SK-N-SH treated with all-trans-retinoic acid at 6 μM for 48 hours (cell line): ENCODE data around the gene ZBTB16.

Source experiments
- ATAC-seq: fragments of 200-7000 bp; cut with Tn5 transposase; 3 replicates; pipeline ENCODE4 v1.9.1; 2020; ENCODE audit warnings: mild to moderate bottlenecking, moderate library complexity
- ARNTL ChIP-seq: fragments of 450-650 bp; formaldehyde crosslinking; IDR thresholded peaks from 2 replicates; pipeline ENCODE4 v1.5.0; 2020; ENCODE audit warnings: low read depth, mild to moderate bottlenecking, moderate library complexity, borderline replicate concordance
- BACH2 ChIP-seq: fragments of 250-450 bp; sonication (Bioruptor Pico); IDR thresholded peaks from 2 replicates; pipeline ENCODE4 v1.9.0; 2021; ENCODE audit warnings: mild to moderate bottlenecking, borderline replicate concordance
- CSDC2 ChIP-seq: fragments of 250-450 bp; sonication (Bioruptor Pico); IDR thresholded peaks from 2 replicates; pipeline ENCODE4 v1.5.0; 2020; ENCODE audit warnings: mild to moderate bottlenecking, moderate library complexity
- ESRRG ChIP-seq: fragments of 250-450 bp; sonication (Bioruptor Pico); IDR thresholded peaks from 2 replicates; pipeline ENCODE4 v1.6.1; 2021; ENCODE audit warnings: mild to moderate bottlenecking
- GLIS3 ChIP-seq: fragments of 250-450 bp; sonication (Bioruptor Pico); IDR thresholded peaks from 2 replicates; pipeline ENCODE4 v1.5.0; 2020; ENCODE audit warnings: mild to moderate bottlenecking, moderate library complexity
- ISL1 ChIP-seq: fragments of 250-450 bp; sonication (Bioruptor Pico); IDR thresholded peaks from 2 replicates; pipeline ENCODE4 v2.1.2; 2022; ENCODE audit warnings: mild to moderate bottlenecking, moderate library complexity
- OSR1 ChIP-seq: fragments of 250-450 bp; sonication (Bioruptor Pico); IDR thresholded peaks from 2 replicates; pipeline ENCODE4 v1.8.0; 2022; ENCODE audit warnings: moderate library complexity, mild to moderate bottlenecking, inconsistent platforms
- PPARA ChIP-seq: fragments of 250-450 bp; sonication (Bioruptor Pico); IDR thresholded peaks from 2 replicates; pipeline ENCODE4 v1.5.0; 2020; ENCODE audit warnings: mild to moderate bottlenecking, borderline replicate concordance
- RARB ChIP-seq: fragments of 250-450 bp; sonication (Bioruptor Pico); IDR thresholded peaks from 2 replicates; pipeline ENCODE4 v1.8.0; 2021; ENCODE audit warnings: mild to moderate bottlenecking, moderate library complexity
- TCF4 ChIP-seq: fragments of 250-450 bp; sonication (Bioruptor Pico); IDR thresholded peaks from 2 replicates; pipeline ENCODE4 v1.8.0; 2021; ENCODE audit warnings: mild to moderate bottlenecking, moderate library complexity, borderline replicate concordance
- ZC3H10 ChIP-seq: fragments of 250-450 bp; sonication (Bioruptor Pico); IDR thresholded peaks from 2 replicates; pipeline ENCODE4 v1.5.1; 2021; ENCODE audit warnings: mild to moderate bottlenecking, moderate library complexity
- ZFP3 ChIP-seq: fragments of 250-450 bp; sonication (Bioruptor Pico); IDR thresholded peaks from 2 replicates; pipeline ENCODE4 v1.5.0; 2020; ENCODE audit warnings: mild to moderate bottlenecking, moderate library complexity
- ZFP30 ChIP-seq: fragments of 450-650 bp; formaldehyde crosslinking; IDR thresholded peaks from 2 replicates; pipeline ENCODE4 v1.5.0; 2022; ENCODE audit warnings: mild to moderate bottlenecking, moderate library complexity
- ZNF565 ChIP-seq: fragments of 450-650 bp; formaldehyde crosslinking; conservative IDR thresholded peaks from 2 replicates; pipeline ENCODE4 v1.5.0; 2020; ENCODE audit warnings: low read depth, mild to moderate bottlenecking, moderate library complexity
- ZNF70 ChIP-seq: fragments of 450-650 bp; formaldehyde crosslinking; IDR thresholded peaks from 2 replicates; pipeline ENCODE4 v1.5.0; 2020; ENCODE audit warnings: mild to moderate bottlenecking, moderate library complexity
- ZNF8 ChIP-seq: fragments of 450-650 bp; formaldehyde crosslinking; IDR thresholded peaks from 2 replicates; pipeline ENCODE4 v1.5.0; 2020; ENCODE audit warnings: mild to moderate bottlenecking, moderate library complexity
- TF ChIP-seq, protein P1 (sequence below): fragments of 250-450 bp; sonication (Bioruptor Pico); IDR thresholded peaks from 2 replicates; pipeline ENCODE4 v1.8.0; 2021; ENCODE audit warnings: low read depth, mild to moderate bottlenecking, moderate library complexity, borderline replicate concordance
- TF ChIP-seq, protein P2 (sequence below): fragments of 250-450 bp; sonication (Bioruptor Pico); IDR thresholded peaks from 2 replicates; pipeline ENCODE4 v1.5.0; 2020; ENCODE audit warnings: mild to moderate bottlenecking, moderate library complexity
- TF ChIP-seq, protein P3 (sequence below): fragments of 250-450 bp; sonication (Bioruptor Pico); IDR thresholded peaks from 2 replicates; pipeline ENCODE4 v1.5.1; 2020; ENCODE audit warnings: low read depth, mild to moderate bottlenecking, moderate library complexity
- TF ChIP-seq, protein P4 (sequence below): fragments of 250-450 bp; sonication (Bioruptor Pico); IDR thresholded peaks from 2 replicates; pipeline ENCODE4 v1.8.0; 2020; ENCODE audit warnings: mild to moderate bottlenecking, moderate library complexity, borderline replicate concordance
- TF ChIP-seq, protein P5 (sequence below): fragments of 250-450 bp; sonication (Bioruptor Pico); IDR thresholded peaks from 2 replicates; pipeline ENCODE4 v1.5.1; 2021; ENCODE audit warnings: mild to moderate bottlenecking, moderate library complexity

The ZBTB16 gene

DNA sequence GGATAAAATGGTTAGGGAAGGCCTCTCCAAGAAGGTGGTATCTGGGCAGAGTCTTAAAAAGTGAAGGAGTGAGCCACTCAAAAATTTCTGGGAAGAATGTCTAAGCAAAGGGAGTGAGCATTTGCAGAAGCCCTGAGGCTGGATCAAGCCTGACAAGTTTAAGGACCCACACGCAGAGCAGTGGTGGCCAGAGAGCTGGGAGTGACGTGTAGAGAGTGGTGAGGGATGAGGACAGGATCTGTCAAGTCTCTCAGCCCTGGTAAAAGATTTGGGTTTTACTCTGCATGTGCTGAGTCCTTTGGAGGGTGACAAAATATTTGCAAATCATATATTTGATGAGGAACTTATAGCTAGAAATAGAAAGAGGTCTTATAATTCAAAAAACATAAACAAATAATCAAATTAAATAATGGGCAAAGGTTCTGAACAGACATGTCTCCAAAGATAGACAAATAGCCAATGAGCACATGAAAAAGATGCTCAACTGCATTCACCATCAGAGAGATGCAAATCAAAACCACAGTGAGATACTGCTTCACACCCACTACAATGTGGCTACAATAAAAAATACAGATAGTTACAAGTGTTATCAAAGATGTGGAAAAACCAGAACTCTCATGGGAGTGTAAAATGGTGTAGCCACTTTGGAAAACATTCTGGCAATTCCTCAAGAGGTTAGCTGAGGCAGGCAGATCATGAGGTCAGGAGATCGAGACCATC is 129.5 kb downstream of the ZBTB16 start:
- TF ChIP-seq ZNF8 (CRISPR knock-in tag): no peak
- TF ChIP-seq ZNF565: no peak
- TF ChIP-seq PPARA: no peak
- TF ChIP-seq, protein P1, sequence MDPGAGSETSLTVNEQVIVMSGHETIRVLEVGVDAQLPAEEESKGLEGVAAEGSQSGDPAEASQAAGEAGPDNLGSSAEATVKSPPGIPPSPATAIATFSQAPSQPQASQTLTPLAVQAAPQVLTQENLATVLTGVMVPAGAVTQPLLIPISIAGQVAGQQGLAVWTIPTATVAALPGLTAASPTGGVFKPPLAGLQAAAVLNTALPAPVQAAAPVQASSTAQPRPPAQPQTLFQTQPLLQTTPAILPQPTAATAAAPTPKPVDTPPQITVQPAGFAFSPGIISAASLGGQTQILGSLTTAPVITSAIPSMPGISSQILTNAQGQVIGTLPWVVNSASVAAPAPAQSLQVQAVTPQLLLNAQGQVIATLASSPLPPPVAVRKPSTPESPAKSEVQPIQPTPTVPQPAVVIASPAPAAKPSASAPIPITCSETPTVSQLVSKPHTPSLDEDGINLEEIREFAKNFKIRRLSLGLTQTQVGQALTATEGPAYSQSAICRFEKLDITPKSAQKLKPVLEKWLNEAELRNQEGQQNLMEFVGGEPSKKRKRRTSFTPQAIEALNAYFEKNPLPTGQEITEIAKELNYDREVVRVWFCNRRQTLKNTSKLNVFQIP (CRISPR knock-in tag): no peak
- no peak for TF ChIP-seq ZFP30 (CRISPR knock-in tag)
- no peak for TF ChIP-seq GLIS3 (CRISPR knock-in tag)
- no peak for TF ChIP-seq CSDC2
- no peak for TF ChIP-seq ISL1 (CRISPR knock-in tag)
- no peak for TF ChIP-seq ZC3H10
- TF ChIP-seq ESRRG (CRISPR knock-in tag): no peak
- TF ChIP-seq, protein P2, sequence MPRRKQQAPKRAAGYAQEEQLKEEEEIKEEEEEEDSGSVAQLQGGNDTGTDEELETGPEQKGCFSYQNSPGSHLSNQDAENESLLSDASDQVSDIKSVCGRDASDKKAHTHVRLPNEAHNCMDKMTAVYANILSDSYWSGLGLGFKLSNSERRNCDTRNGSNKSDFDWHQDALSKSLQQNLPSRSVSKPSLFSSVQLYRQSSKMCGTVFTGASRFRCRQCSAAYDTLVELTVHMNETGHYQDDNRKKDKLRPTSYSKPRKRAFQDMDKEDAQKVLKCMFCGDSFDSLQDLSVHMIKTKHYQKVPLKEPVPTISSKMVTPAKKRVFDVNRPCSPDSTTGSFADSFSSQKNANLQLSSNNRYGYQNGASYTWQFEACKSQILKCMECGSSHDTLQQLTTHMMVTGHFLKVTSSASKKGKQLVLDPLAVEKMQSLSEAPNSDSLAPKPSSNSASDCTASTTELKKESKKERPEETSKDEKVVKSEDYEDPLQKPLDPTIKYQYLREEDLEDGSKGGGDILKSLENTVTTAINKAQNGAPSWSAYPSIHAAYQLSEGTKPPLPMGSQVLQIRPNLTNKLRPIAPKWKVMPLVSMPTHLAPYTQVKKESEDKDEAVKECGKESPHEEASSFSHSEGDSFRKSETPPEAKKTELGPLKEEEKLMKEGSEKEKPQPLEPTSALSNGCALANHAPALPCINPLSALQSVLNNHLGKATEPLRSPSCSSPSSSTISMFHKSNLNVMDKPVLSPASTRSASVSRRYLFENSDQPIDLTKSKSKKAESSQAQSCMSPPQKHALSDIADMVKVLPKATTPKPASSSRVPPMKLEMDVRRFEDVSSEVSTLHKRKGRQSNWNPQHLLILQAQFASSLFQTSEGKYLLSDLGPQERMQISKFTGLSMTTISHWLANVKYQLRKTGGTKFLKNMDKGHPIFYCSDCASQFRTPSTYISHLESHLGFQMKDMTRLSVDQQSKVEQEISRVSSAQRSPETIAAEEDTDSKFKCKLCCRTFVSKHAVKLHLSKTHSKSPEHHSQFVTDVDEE (CRISPR knock-in tag): no peak
- TF ChIP-seq RARB (CRISPR knock-in tag): no peak
- TF ChIP-seq, protein P3, sequence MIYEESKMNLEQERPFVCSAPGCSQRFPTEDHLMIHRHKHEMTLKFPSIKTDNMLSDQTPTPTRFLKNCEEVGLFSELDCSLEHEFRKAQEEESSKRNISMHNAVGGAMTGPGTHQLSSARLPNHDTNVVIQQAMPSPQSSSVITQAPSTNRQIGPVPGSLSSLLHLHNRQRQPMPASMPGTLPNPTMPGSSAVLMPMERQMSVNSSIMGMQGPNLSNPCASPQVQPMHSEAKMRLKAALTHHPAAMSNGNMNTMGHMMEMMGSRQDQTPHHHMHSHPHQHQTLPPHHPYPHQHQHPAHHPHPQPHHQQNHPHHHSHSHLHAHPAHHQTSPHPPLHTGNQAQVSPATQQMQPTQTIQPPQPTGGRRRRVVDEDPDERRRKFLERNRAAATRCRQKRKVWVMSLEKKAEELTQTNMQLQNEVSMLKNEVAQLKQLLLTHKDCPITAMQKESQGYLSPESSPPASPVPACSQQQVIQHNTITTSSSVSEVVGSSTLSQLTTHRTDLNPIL (CRISPR knock-in tag): no peak
- no peak for TF ChIP-seq OSR1 (CRISPR knock-in tag)
- TF ChIP-seq, protein P4, sequence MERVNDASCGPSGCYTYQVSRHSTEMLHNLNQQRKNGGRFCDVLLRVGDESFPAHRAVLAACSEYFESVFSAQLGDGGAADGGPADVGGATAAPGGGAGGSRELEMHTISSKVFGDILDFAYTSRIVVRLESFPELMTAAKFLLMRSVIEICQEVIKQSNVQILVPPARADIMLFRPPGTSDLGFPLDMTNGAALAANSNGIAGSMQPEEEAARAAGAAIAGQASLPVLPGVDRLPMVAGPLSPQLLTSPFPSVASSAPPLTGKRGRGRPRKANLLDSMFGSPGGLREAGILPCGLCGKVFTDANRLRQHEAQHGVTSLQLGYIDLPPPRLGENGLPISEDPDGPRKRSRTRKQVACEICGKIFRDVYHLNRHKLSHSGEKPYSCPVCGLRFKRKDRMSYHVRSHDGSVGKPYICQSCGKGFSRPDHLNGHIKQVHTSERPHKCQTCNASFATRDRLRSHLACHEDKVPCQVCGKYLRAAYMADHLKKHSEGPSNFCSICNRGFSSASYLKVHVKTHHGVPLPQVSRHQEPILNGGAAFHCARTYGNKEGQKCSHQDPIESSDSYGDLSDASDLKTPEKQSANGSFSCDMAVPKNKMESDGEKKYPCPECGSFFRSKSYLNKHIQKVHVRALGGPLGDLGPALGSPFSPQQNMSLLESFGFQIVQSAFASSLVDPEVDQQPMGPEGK (CRISPR knock-in tag): no peak
- TF ChIP-seq ZFP3 (CRISPR knock-in tag): no peak
- TF ChIP-seq ZNF70: no peak
- TF ChIP-seq, all 23 proteins: peak for 0
- no peak for ATAC-seq

DNA sequence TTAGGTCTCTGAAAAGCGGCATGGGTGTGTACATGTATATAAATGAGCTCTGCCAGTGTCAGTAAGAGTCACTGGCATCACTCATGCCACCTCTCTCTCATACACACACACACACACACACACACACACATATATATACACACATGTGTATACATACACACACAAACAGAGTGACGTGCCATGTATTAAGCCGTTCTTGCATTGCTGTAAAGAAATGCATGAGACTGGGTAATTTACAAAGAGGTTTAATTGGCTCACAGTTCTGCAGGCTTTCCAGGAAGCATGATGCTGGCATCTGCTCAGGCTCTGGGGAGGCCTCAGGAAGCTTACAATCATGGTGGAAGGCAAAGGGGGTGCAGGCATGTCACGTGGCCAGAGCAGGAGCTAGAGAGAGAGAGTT is 131.1 kb downstream of the ZBTB16 start:
- TF ChIP-seq, protein P1 (CRISPR knock-in tag): no peak
- TF ChIP-seq, protein P5, sequence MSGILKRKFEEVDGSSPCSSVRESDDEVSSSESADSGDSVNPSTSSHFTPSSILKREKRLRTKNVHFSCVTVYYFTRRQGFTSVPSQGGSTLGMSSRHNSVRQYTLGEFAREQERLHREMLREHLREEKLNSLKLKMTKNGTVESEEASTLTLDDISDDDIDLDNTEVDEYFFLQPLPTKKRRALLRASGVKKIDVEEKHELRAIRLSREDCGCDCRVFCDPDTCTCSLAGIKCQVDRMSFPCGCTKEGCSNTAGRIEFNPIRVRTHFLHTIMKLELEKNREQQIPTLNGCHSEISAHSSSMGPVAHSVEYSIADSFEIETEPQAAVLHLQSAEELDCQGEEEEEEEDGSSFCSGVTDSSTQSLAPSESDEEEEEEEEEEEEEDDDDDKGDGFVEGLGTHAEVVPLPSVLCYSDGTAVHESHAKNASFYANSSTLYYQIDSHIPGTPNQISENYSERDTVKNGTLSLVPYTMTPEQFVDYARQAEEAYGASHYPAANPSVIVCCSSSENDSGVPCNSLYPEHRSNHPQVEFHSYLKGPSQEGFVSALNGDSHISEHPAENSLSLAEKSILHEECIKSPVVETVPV (CRISPR knock-in tag): no peak
- TF ChIP-seq ZNF8 (CRISPR knock-in tag) (no peak), ZNF70 (no peak), ARNTL (CRISPR knock-in tag) (no peak), ZFP3 (CRISPR knock-in tag) (no peak), ESRRG (CRISPR knock-in tag) (no peak), PPARA (no peak), ZNF565 (no peak), OSR1 (CRISPR knock-in tag) (no peak), GLIS3 (CRISPR knock-in tag) (no peak), TCF4 (CRISPR knock-in tag) (no peak), ISL1 (CRISPR knock-in tag) (no peak), BACH2 (no peak), ZFP30 (CRISPR knock-in tag) (no peak)
- TF ChIP-seq, protein P4 (CRISPR knock-in tag): no peak
- TF ChIP-seq, protein P2 (CRISPR knock-in tag): no peak
- ATAC-seq: no peak
